Neural crest cell (in vitro differentiated cells): ENCODE data around the gene ALK. TPM values are rescaled to one million over a fixed set of nuclear protein-coding genes. Genes with fewer than 3 reads are reported as not detected.

Source experiments
- DNase-seq: peaks from one replicate; pipeline ENCODE4 v3.0.0; 2021; ENCODE audit warnings: low read depth, mixed read lengths, low spot score
- H3K27ac Mint-ChIP-seq: one replicate; pipeline ENCODE4 v1.8.0; 2021; ENCODE audit warnings: mild to moderate bottlenecking, mixed read lengths; ENCODE audit not compliant: unreplicated experiment
- H3K27me3 Mint-ChIP-seq: 2 replicates; pipeline ENCODE4 v1.8.0; 2021; ENCODE audit warnings: low read depth, mild to moderate bottlenecking, mixed read lengths
- H3K36me3 Mint-ChIP-seq: 2 replicates; pipeline ENCODE4 v1.8.0; 2021; ENCODE audit warnings: low read depth, mild to moderate bottlenecking, mixed read lengths
- H3K4me1 Mint-ChIP-seq: 2 replicates; pipeline ENCODE4 v1.8.0; 2021; ENCODE audit warnings: mixed read lengths
- H3K4me3 Mint-ChIP-seq: one replicate; pipeline ENCODE4 v1.8.0; 2021; ENCODE audit warnings: mild to moderate bottlenecking, mixed read lengths
- H3K9me3 Mint-ChIP-seq: 2 replicates; pipeline ENCODE4 v1.8.0; 2021; ENCODE audit warnings: mixed read lengths
- total RNA-seq: library from RNA; stranded (reverse); gene quantifications from 2 replicates; pipeline ENCODE4 v1.2.1, GENCODE V29; 2021
- TF ChIP-seq, protein P1 (sequence below): fragments of 200-600 bp; sonication (generic); conservative IDR thresholded peaks from 2 replicates; pipeline ENCODE4 v1.5.0; 2021; ENCODE audit warnings: antibody characterized with exemption, mild to moderate bottlenecking

The ALK gene
- total RNA-seq, 1 donor from 2014 or later, result 2.0 TPM

DNA sequence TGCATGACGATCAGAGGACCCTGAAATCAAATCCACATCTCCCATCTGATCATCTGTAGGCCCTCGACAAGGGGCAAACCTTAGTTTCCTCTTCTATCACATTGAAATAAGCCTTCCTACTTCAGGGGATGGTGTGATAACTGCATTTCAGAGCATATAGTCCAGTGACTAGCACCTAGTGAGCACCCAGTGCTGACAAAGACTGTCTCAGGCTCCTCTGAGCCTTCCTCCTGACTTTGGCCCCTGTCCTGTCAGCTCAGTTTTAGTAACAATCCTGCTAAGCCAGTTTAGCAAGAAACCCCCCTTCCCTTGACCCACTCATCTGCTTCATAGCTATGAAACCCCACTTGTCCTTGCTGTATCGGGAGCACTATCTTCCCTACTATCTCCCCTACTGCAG is 304.0 kb downstream of the ALK start:
- no peaks in the 10 kb centered on the region for H3K4me1 Mint-ChIP-seq
- no peak overlapping the region for H3K4me3 Mint-ChIP-seq
- no peaks in the 10 kb centered on the region for H3K27me3 Mint-ChIP-seq
- H3K36me3 Mint-ChIP-seq, result no peaks in the 10 kb centered on the region
- no peak overlapping the region for H3K27ac Mint-ChIP-seq
- H3K9me3 Mint-ChIP-seq, result peaks cover 3% of the 10 kb centered on the region
- TF ChIP-seq, protein P1, sequence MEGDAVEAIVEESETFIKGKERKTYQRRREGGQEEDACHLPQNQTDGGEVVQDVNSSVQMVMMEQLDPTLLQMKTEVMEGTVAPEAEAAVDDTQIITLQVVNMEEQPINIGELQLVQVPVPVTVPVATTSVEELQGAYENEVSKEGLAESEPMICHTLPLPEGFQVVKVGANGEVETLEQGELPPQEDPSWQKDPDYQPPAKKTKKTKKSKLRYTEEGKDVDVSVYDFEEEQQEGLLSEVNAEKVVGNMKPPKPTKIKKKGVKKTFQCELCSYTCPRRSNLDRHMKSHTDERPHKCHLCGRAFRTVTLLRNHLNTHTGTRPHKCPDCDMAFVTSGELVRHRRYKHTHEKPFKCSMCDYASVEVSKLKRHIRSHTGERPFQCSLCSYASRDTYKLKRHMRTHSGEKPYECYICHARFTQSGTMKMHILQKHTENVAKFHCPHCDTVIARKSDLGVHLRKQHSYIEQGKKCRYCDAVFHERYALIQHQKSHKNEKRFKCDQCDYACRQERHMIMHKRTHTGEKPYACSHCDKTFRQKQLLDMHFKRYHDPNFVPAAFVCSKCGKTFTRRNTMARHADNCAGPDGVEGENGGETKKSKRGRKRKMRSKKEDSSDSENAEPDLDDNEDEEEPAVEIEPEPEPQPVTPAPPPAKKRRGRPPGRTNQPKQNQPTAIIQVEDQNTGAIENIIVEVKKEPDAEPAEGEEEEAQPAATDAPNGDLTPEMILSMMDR, result no peak
- DNase-seq, result no peak

DNA sequence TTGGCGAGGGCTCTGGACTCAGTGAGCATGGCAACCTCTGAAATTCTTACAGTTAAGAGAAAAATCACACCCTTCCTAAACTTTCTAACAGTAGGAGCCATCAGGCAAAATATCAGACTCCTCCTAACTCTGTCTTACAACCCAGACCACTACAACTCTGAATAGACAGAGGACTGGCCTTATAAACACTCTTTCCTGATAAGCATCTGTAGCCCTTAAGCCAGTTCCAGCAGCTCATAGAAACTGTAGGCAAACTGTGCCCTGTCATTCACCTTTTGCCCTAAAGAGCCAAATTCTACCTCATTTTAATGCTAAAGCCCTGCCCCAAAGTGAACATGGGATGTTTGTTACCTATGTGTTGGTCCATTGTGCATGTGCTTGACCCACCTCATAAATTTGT is 304.8 kb downstream of the ALK start:
- Mint-ChIP-seq H3K36me3 (no peaks in the 10 kb centered on the region), H3K9me3 (peaks cover 2% of the 10 kb centered on the region), H3K27me3 (no peaks in the 10 kb centered on the region), H3K4me1 (no peaks in the 10 kb centered on the region), H3K27ac (no peak overlapping the region), H3K4me3 (no peak overlapping the region)
- TF ChIP-seq, protein P1, result no peak
- DNase-seq, result no peak

DNA sequence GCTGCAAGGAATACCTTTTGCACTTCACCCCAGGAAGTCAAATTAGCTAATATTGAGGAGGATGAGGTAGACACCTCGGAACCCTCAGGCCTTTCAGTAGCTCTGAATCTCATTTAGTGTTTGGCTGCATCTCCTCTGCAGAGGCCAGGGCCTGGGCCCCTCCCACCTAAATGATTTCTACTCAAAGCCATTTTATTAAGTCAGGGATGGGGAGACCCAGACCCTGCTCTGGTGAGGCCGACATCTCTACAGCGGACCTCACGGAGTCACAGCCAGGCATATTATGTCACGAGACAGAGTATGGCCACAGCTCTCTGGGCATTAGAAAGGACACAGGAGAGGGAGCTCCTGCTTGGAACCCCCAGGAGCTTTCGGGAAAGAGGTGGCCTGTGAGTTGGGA is 305.5 kb downstream of the ALK start:
- DNase-seq, result no peak
- Mint-ChIP-seq H3K27ac (no peak overlapping the region), H3K4me1 (no peaks in the 10 kb centered on the region), H3K9me3 (peaks cover 4% of the 10 kb centered on the region), H3K27me3 (no peaks in the 10 kb centered on the region), H3K36me3 (no peaks in the 10 kb centered on the region), H3K4me3 (no peak overlapping the region)
- TF ChIP-seq, protein P1, result no peak

DNA sequence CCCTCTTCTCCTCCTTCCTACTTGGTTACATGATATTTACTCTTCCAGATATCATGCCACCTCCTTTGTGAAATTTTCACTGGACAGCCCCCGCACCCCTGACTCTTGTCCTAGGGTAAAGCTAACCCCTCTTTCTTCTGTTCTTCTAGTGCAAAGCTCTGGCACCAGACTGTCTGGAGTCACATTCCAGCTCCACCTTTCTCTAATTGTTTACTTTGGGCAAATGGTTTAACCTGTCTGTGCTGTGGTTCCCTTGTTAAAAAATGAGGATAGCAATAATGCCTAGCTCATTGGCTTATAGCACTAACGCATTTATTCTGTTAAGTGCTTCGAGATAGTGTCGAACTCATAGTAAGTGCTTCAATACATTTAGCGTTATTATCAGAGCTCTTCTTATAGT is 306.2 kb downstream of the ALK start:
- H3K27me3 Mint-ChIP-seq, result no peaks in the 10 kb centered on the region
- H3K9me3 Mint-ChIP-seq, result peaks cover 4% of the 10 kb centered on the region
- TF ChIP-seq, protein P1, result no peak
- DNase-seq, result no peak
- no peaks in the 10 kb centered on the region for H3K36me3 Mint-ChIP-seq
- no peak overlapping the region for H3K4me3 Mint-ChIP-seq
- H3K4me1 Mint-ChIP-seq, result no peaks in the 10 kb centered on the region
- no peak overlapping the region for H3K27ac Mint-ChIP-seq

DNA sequence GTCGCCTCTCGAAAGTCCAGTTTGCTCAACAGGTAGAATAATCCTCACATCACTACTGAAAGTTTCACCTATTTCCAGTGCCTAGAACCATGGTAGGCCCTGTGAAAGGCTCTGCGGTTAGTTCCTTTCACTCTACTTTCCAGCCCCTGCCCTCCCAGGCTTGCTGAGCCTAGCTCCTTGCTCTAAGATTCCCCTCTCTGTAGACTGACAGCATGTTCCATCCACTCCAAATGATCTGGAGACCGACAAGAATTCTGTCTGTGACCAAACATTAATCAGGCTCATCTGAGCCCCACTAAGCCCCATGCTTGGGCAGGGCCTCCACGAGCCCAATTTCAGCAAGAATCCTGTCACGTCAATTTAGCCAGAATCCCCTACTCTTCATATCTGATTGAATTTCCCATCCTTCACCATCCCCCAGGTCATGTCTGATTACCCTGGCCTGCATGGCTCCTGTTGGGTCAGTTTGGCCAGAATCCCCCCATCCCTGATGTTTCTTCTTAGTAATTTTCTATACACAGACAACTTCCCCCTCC is 307.0 kb downstream of the ALK start:
- peak overlapping the region; percentile 51 for H3K27ac Mint-ChIP-seq

More for the DNA sequence above, 307.0 kb downstream of the ALK start:
- Mint-ChIP-seq H3K36me3 (no peaks in the 10 kb centered on the region), H3K27me3 (no peaks in the 10 kb centered on the region), H3K4me3 (no peak overlapping the region), H3K4me1 (no peaks in the 10 kb centered on the region), H3K9me3 (peaks cover 4% of the 10 kb centered on the region)
- DNase-seq, result no peak
- TF ChIP-seq, protein P1, result no peak
